ENCODE data around the gene PRPH.

The PRPH gene

GRCh38 chr12:49322367-49322707 is 27.4 kb downstream of the PRPH start:
- no peak for TF ChIP-seq CTCF (IDR thresholded peaks at IDR 0.05; ENCODE audit: extremely low read depth, missing control alignments)
- DNase-seq (ENCODE audit: low spot score) = no peak

- DNase-seq (ENCODE audit: low spot score) = peak; percentile 98
- TF ChIP-seq CTCF (IDR thresholded peaks at IDR 0.05; ENCODE audit: extremely low read depth, missing control alignments) = no peak
These were observed 28.0 kb downstream of the PRPH start, which contains the start of gene TROAP for GRCh38 chr12:49322708-49323523. Gene TROAP, plus strand, starts transcription at chr12:49323255. Its CDS starts 354 bp downstream, at chr12:49323609.

DNA sequence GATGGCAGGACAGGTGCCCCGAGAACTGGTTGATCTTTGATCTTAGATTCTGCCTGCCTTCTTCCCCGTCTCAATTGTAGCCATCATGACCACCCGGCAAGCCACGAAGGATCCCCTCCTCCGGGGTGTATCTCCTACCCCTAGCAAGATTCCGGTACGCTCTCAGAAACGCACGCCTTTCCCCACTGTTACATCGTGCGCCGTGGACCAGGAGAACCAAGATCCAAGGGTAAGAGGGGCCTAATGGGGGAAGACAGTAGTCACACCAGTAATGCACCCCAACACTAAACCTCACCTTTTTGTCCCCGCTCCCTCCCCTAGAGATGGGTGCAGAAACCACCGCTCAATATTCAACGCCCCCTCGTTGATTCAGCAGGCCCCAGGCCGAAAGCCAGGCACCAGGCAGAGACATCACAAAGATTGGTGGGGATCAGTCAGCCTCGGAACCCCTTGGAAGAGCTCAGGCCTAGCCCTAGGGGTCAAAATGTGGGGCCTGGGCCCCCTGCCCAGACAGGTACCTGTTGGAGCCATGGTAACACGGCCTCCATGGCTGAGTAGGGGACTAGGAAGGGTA is 28.7 kb downstream of the PRPH start:
- DNase-seq (ENCODE audit: low spot score) = peak; percentile 19
- TF ChIP-seq CTCF (IDR thresholded peaks at IDR 0.05; ENCODE audit: extremely low read depth, missing control alignments) = no peak

GRCh38 chr12:49325606-49326005 is 30.7 kb downstream of the PRPH start:
- no peak for DNase-seq (ENCODE audit: low spot score)
- TF ChIP-seq CTCF (IDR thresholded peaks at IDR 0.05; ENCODE audit: extremely low read depth, missing control alignments) = no peak

DNA sequence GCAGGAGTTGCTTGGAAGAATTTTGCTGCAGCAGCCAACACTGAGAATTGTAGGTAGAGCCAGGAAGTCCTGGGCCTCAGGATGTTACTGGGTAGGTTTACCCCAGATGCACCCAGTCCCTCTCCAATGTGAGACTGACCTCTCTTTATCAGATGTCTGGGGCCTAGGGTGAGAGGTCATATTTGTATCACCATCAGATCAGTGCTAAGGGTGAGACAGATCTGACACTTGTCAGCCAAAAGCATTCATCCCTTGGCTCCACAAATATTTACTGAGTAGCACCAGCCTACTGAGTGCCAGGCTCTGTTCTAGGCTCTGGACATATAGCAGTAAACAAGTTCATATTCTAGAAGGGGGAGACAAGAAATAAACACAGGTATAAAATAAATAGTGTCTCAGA is 32.4 kb downstream of the PRPH start:
- no peak for TF ChIP-seq CTCF (IDR thresholded peaks at IDR 0.05; ENCODE audit: extremely low read depth, missing control alignments)
- no peak for DNase-seq (ENCODE audit: low spot score)

DNA sequence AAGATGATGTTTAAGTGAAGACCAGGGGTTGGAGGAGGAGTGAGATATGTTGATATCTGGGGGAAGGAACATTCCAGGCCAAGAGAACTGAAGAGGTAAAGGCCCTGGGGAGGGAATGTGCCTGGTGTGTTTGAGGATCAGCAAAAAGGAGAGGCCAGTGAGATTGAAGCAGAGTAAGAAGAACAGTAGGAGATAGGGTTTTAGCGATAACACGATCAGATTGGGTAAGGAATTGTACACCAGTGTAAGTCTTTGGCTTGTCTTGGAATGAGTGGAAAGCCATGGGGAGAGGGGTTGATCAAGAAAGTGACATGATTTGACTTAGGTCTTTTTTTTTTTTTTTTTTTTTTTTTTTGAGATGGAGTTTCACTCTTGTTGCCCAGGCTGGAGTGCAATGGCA is 32.9 kb downstream of the PRPH start:
- DNase-seq (ENCODE audit: low spot score) = no peak
- no peak for TF ChIP-seq CTCF (IDR thresholded peaks at IDR 0.05; ENCODE audit: extremely low read depth, missing control alignments)

DNA sequence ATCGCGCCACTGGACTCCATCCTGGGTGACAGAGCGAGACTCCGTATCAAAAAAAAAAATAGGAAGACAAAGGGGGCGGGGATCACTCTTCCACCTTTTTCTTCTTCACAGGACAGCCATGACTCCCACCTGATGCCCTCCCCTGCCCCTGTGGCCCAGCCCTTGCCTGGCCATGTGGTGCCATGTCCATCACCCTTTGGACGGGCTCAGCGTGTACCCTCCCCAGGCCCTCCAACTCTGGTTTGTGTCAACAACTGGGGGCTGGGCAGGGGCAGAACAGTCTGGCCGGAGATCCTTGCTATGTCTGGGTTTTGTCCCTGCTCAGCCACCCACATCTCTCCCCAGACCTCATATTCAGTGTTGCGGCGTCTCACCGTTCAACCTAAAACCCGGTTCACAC is 33.9 kb downstream of the PRPH start:
- no peak for DNase-seq (ENCODE audit: low spot score)

More for the DNA sequence above, 33.9 kb downstream of the PRPH start:
- TF ChIP-seq CTCF (IDR thresholded peaks at IDR 0.05; ENCODE audit: extremely low read depth, missing control alignments) = no peak

All from GM20000 (cell line).